Heart right ventricle (tissue), 16 donors: Measurements from ENCODE around the gene PLCL2. TPM values are rescaled to one million over a fixed set of nuclear protein-coding genes. Genes with fewer than 3 reads are reported as not detected.
"Not testable (repeated sequence)": the region's sequence is repeated elsewhere in the genome, so short reads cannot be mapped to it uniquely, and the experiment has no call there.

Experiments used
- ATAC-seq, 8 donors: fragments of 200-7000 bp; cut with Tn5 transposase; one replicate each; pipeline ENCODE4 v1.9.1; 2020; ENCODE audit warnings: mild to moderate bottlenecking in 8 of 8, moderate library complexity in 8 of 8, moderate number of reproducible peaks in 1 of 8
- DNase-seq, 2 donors: peaks; one replicate each; pipeline ENCODE4 v3.0.0-alpha.2; 2020
- H3K27ac ChIP-seq, 10 donors: fragments of 200-600 bp; sonication (generic) in 2 of 10; one replicate each; pipeline versions ENCODE4 v1.5.0 to v1.8.0; 2020 to 2022; ENCODE audit warnings: mild to moderate bottlenecking in 3 of 10
- H3K27me3 ChIP-seq, 7 donors: fragments of 200-600 bp; one replicate each; pipeline ENCODE4 v1.8.0; 2021 to 2022; ENCODE audit warnings: mild to moderate bottlenecking in 2 of 7
- H3K36me3 ChIP-seq, 9 donors: fragments of 200-600 bp; sonication (generic) in 1 of 9; one replicate each; pipeline versions ENCODE4 v1.5.0 to v1.8.0; 2020 to 2022; ENCODE audit warnings: mild to moderate bottlenecking in 2 of 9
- H3K4me1 ChIP-seq, 9 donors: fragments of 200-600 bp; sonication (generic) in 1 of 9; one replicate each; pipeline versions ENCODE4 v1.5.0 to v1.8.0; 2020 to 2022; ENCODE audit warnings: mild to moderate bottlenecking in 4 of 9
- H3K4me3 ChIP-seq, 10 donors: fragments of 200-600 bp; sonication (generic) in 2 of 10; one replicate each; pipeline versions ENCODE4 v1.5.0 to v1.8.0; 2020 to 2022; ENCODE audit warnings: mild to moderate bottlenecking in 7 of 10, moderate library complexity in 2 of 10
- H3K9me3 ChIP-seq, 11 donors: fragments of 200-600 bp in 10 of 11; sonication (generic) in 2 of 11; one replicate each; pipeline versions ENCODE4 v1.5.0 to v1.8.0; 2013 to 2022; ENCODE audit warnings: mild to moderate bottlenecking in 2 of 11, control low read depth in 1 of 11, moderate library complexity in 1 of 11
- CTCF ChIP-seq, 9 donors: fragments of 200-600 bp; sonication (generic) in 2 of 9; IDR thresholded peaks; one replicate each; pipeline versions ENCODE4 v1.5.0 to v1.8.0; 2021 to 2022; ENCODE audit warnings: antibody characterized with exemption in 9 of 9, mild to moderate bottlenecking in 5 of 9, moderate library complexity in 1 of 9
- WGBS, 2 donors: extraction: QIAGEN DNeasy Blood & Tissue Kit; methylation state at CpG; one replicate each; pipeline ENCODE4 v1.1.7; 2013; ENCODE audit warnings: inconsistent platforms in 1 of 2; 5-methylcytosine and 5-hydroxymethylcytosine counted together
- intact Hi-C, 10 donors: fragments of 100-400 bp; cut with DNase I; formaldehyde crosslinking; loops; one replicate each; pipeline versions ENCODE4 v1.11.1 to v1.14.2; 2022
- polyA plus RNA-seq, 2 donors: library from polyadenylated mRNA; stranded (reverse); fragments of 200-250 nt; gene quantifications; one replicate each; pipeline ENCODE4 v1.2.3, GENCODE V29; 2013
- total RNA-seq, 10 donors: library from RNA; stranded (reverse); fragmentation: NEBNext Ultra II Directional in 3 of 10; extraction: Animal tissue kit (Norgen Biotek cat#: 25700) in 3 of 10; gene quantifications; one replicate each; pipeline versions ENCODE4 v1.2.1 to v1.2.4, GENCODE V29; 2021 to 2023
- donor health status: Arrhythmogenic right ventricular cardiomyopathy.
- donor health status: ischemic (EF 13 %, LVEDD 7.1; RV severe dilation, severe dysfunction).
- donor health status: healthy with polysubstance abuse.
- donor health status: DM: no; HTN: yes; CAD: no.
- donor health status: DM: no; HTN: no; CAD: no.
- donor health status: ischemic (EF 25% LVEDD 6.9; RV normal size, moderate dysfunction).
- donor health status: ischemic (EF 25% LVEDD 5.7; RV mildly dilated, moderate dysfunction).
- donor health status: healthy.
- donor health status: DM: yes; HTN: yes; CAD: no.
- donor health status: Ischemic cardiomyopathy.
- donor health status: ischemic (EF 35%, LVEDD 5.7; RV mildly dilated, moderate dysfunction).
- donor health status: nonischemic (EF 11% LVEDD 7.7; RV severe dilation, severe dysfunction).
- donor health status: DM: yes; HTN: yes; CAD: no.
- donor health status: PGD.
- donor health status: ischemic (EF 29% LVEDD 5.4; RV normal size, mild dysfunction).
- donor health status: nonischemic (EF 23%, LVEDD 6.1; RV moderate dilation, normal function).

Gene PLCL2
- total and polyA plus RNA-seq, 12 donors, result 8.7 to 79.8 (median 53.0) TPM

GRCh38 chr3:17125738-17126442, 241.1 kb downstream of the PLCL2 start:
- intact Hi-C loops, result no loop called here
- ATAC-seq, result no peak
- WGBS, 2 donors, result 49 to 71% methylated on average over 2 of the region's 2 CpGs
- H3K4me1 ChIP-seq, result no peaks in the 10 kb centered on the region
- no peak overlapping the region for H3K4me3 ChIP-seq
- peaks cover 0 to 7% (median 0%) of the 10 kb centered on the region in 11 donors for H3K9me3 ChIP-seq
- H3K27ac ChIP-seq, result no peak overlapping the region
- no peak for DNase-seq
- TF ChIP-seq CTCF (IDR thresholded peaks at IDR 0.05), result no peak
- no peaks in the 10 kb centered on the region for H3K27me3 ChIP-seq
- no peaks in the 10 kb centered on the region for H3K36me3 ChIP-seq

GRCh38 chr3:17128671-17129070, 243.9 kb downstream of the PLCL2 start:
- DNase-seq, H3K27ac ChIP-seq, H3K27me3 ChIP-seq, H3K9me3 ChIP-seq, H3K4me1 ChIP-seq, H3K36me3 ChIP-seq, intact Hi-C loops, H3K4me3 ChIP-seq, ATAC-seq: not testable (repeated sequence)
- WGBS, 2 donors, result 83 to 92% methylated on average over 3 of the region's 3 CpGs

- H3K4me1 ChIP-seq, result no peaks in the 10 kb centered on the region
- intact Hi-C loops, result no loop called here
- ATAC-seq (no peak), DNase-seq (no peak)
- TF ChIP-seq CTCF (IDR thresholded peaks at IDR 0.05), result no peak
- no peaks in the 10 kb centered on the region for H3K9me3 ChIP-seq
- H3K27ac ChIP-seq, result no peak overlapping the region
- H3K36me3 ChIP-seq, result no peaks in the 10 kb centered on the region
- H3K27me3 ChIP-seq, result no peaks in the 10 kb centered on the region
- WGBS, 2 donors, result 85 to 93% methylated on average over 3 of the region's 3 CpGs
- H3K4me3 ChIP-seq, result no peak overlapping the region
Observed at GRCh38 chr3:17129556-17129955, 244.8 kb downstream of the PLCL2 start.

GRCh38 chr3:17130956-17131355, 246.2 kb downstream of the PLCL2 start:
- Histone ChIP-seq H3K4me3 (no peak overlapping the region), H3K4me1 (peaks cover 0 to 6% (median 4%) of the 10 kb centered on the region in 9 donors), H3K9me3 (peaks cover 0 to 9% (median 0%) of the 10 kb centered on the region in 11 donors), H3K27ac (no peak overlapping the region), H3K36me3 (no peaks in the 10 kb centered on the region), H3K27me3 (no peaks in the 10 kb centered on the region)
- DNase-seq, result no peak
- 94 to 95% methylated on average over 3 of the region's 3 CpGs for WGBS, 2 donors
- no peak for ATAC-seq
- no peak for TF ChIP-seq CTCF (IDR thresholded peaks at IDR 0.05)
- intact Hi-C loops, result no loop called here
